Gastrocnemius medialis (tissue), 4 donors: ENCODE results near the gene NELFB. TPM values are rescaled to one million over a fixed set of nuclear protein-coding genes. Genes with fewer than 3 reads are reported as not detected.

Experiments
- ATAC-seq, 2 donors: fragments of 150-250 bp; one replicate each; pipeline ENCODE4 v1.9.1; 2016
- DNase-seq, 2 donors: peaks; one replicate each; pipeline ENCODE4 v3.0.0-alpha.2; 2019
- H3K27ac ChIP-seq, 4 donors: fragments of 200-600 bp; sonication (generic); 1 replicate in 1 of 4; 2 replicates in 3 of 4; pipeline ENCODE4 v1.5.1; 2016 to 2018; ENCODE audit warnings: mild to moderate bottlenecking in 2 of 4, moderate library complexity in 1 of 4
- H3K27me3 ChIP-seq, 3 donors: fragments of 200-600 bp; sonication (generic) in 2 of 3; 1 replicate in 1 of 3; 2 replicates in 2 of 3; pipeline versions ENCODE4 v1.5.1 to v1.6.0; 2016 to 2019; ENCODE audit warnings: mild to moderate bottlenecking in 1 of 3, moderate library complexity in 1 of 3
- H3K36me3 ChIP-seq, 2 donors: fragments of 200-600 bp; sonication (generic) in 1 of 2; one replicate each; pipeline ENCODE4 v1.5.1; 2017 to 2018
- H3K4me1 ChIP-seq, 2 donors: fragments of 200-600 bp; sonication (generic) in 1 of 2; one replicate each; pipeline ENCODE4 v1.5.1; 2016 to 2017; ENCODE audit warnings: mild to moderate bottlenecking in 2 of 2
- H3K4me3 ChIP-seq, 4 donors: fragments of 200-600 bp; sonication (generic) in 3 of 4; 1 replicate in 1 of 4; 2 replicates in 3 of 4; pipeline ENCODE4 v1.5.1; 2016 to 2019; ENCODE audit warnings: mild to moderate bottlenecking in 2 of 4
- H3K9me3 ChIP-seq, 3 donors: fragments of 200-600 bp; sonication (generic) in 2 of 3; 1 replicate in 1 of 3; 2 replicates in 2 of 3; pipeline ENCODE4 v1.5.1; 2016 to 2019
- POLR2A ChIP-seq, 2 donors: fragments of 450-650 bp; IDR thresholded peaks; one replicate each; pipeline ENCODE4 v1.6.1; 2017; ENCODE audit warnings: antibody characterized with exemption in 2 of 2, mild to moderate bottlenecking in 2 of 2, moderate library complexity in 2 of 2
- in situ Hi-C, 4 donors: fragments of 200-750 bp; cut with MboI; loops; one replicate each; pipeline versions ENCODE4 v1.15.0 to v1.8.0; 2017; ENCODE audit warnings: low sequenced_read_pairs in 4 of 4
- intact Hi-C: fragments of 100-400 bp; cut with DNase I; formaldehyde crosslinking; loops from one replicate; pipeline ENCODE4 v1.15.1; 2023; ENCODE audit warnings: low total_unique reads
- total RNA-seq, 4 donors: library from RNA; depleted of rRNA; stranded (reverse); fragments of >200 nt; gene quantifications; one replicate each; pipeline versions ENCODE4 v1.1.0 to v1.2.3, GENCODE V29; 2016
- TF ChIP-seq, protein P1 (sequence below), 5 experiments: fragments of 450-650 bp in 3 of 5; fragments of 200-600 bp in 2 of 5; sonication (generic) in 2 of 5; IDR thresholded peaks in 4 of 5; conservative IDR thresholded peaks in 1 of 5; 1 replicate in 4 of 5; 2 replicates in 1 of 5; pipeline ENCODE4 v1.5.1; 2016 to 2019; ENCODE audit warnings: antibody characterized with exemption in 5 of 5, mild to moderate bottlenecking in 3 of 5, moderate library complexity in 3 of 5

NELFB gene
- total RNA-seq, 4 donors from 2014 or later = 21.6 to 61.5 (median 39.4) TPM

DNA sequence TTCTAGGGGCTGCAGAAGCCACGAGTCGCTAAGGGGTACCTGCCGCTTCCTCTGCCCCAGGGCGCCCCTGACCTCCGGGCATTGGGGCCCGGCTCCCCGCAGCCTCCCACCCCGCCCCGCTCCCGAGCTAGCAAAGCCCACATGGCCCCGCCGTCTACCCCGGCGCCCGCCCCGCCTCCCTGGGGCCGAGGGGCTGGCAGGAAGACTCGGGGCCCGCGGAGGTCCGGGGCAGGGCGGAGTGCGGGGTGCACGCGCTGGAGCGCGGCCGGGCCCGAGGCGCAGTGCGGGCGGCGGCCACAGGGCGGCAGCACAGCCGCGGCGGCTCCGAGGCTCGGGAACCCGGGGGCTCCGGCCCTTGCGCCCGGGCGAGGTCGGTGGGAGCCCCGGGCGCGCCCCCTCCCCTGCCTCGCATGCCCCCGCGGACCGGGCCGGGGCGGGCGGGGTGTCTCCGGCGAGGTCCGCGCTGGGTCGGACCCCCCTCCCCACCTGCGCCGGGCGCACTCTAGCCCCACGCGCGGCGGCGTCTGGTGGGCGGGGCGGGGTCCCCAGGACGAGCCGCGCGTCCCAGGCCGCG is 40.2 kb downstream of the NELFB start:
- Histone ChIP-seq H3K27me3 (peaks cover 63 to 70% (median 69%) of the 10 kb centered on the region in 3 donors), H3K9me3 (no peaks in the 10 kb centered on the region), H3K36me3 (no peaks in the 10 kb centered on the region), H3K27ac (peak overlapping the region in 1 of 4 donors; percentile 81), H3K4me3 (peak overlapping the region in 2 of 4 donors; percentile 41 to 44), H3K4me1 (peaks cover 0 to 5% of the 10 kb centered on the region in 2 donors)
- in situ Hi-C loops (loop anchor here (10.0 to 25.0 kb wide), 2 partner anchors 109 to 117 kb away; partner anchors contain the start of genes EXD3 (in 3 of the 4) and NOXA1 (in 3 of the 4)), intact Hi-C loops (loop anchor here (2.0 kb wide), 1 partner anchor 111 kb away; no protein-coding TSS in a partner anchor)
- ATAC-seq (peak in 1 of 2 donors; percentile 49), DNase-seq (no peak)
- TF ChIP-seq POLR2A (IDR thresholded peaks at IDR 0.05) = no peak
- TF ChIP-seq, protein P1, sequence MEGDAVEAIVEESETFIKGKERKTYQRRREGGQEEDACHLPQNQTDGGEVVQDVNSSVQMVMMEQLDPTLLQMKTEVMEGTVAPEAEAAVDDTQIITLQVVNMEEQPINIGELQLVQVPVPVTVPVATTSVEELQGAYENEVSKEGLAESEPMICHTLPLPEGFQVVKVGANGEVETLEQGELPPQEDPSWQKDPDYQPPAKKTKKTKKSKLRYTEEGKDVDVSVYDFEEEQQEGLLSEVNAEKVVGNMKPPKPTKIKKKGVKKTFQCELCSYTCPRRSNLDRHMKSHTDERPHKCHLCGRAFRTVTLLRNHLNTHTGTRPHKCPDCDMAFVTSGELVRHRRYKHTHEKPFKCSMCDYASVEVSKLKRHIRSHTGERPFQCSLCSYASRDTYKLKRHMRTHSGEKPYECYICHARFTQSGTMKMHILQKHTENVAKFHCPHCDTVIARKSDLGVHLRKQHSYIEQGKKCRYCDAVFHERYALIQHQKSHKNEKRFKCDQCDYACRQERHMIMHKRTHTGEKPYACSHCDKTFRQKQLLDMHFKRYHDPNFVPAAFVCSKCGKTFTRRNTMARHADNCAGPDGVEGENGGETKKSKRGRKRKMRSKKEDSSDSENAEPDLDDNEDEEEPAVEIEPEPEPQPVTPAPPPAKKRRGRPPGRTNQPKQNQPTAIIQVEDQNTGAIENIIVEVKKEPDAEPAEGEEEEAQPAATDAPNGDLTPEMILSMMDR (IDR thresholded peaks at IDR 0.05 in 4 of 5, conservative IDR thresholded peaks at IDR 0.05 in 1 of 5) = peak in 4 of 5 experiments; percentile 69 to 90 (median 81)

DNA sequence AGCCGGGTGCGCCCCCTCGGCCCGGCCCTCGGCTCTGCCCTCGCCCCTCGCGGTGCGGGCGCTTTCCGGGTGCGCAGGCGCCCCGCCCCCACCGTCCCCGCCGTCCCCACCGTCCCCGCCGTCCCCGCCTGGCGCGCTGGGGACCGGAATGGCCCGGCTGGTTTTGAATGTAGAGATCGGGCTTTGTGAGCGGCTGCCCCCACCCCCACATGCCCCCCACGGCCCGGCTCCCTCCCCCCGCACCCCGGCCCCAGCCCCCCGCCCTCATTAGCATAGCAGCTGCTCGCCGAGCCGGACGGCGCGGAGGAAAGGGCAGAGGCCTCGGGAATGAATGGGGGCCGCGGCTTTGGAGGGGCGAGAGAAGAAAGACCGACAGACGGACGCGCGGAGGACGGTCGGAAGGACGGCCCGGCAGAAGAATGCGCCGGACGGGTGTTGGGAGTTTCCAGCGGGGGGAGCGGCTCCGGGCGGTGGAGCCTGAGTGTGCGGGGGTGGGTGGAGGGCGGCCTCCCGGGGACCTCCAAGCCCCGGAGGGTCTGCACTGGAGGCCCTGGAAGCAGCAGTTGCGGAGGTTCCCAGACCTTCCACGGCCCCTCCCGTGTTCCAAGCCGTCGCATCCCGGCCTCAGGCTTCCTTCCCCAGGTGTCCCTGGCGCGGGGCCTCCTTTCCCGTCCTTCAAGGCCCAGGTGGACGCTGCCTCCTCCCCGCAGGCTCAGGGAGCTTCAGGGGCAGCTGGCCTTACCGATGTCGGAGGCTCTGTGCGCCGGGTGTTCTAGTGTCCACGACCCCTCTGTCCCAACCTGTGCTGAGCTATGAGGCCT is 40.9 kb downstream of the NELFB start:
- ATAC-seq (no peak), DNase-seq (no peak)
- Histone ChIP-seq H3K4me1 (peaks cover 0 to 11% of the 10 kb centered on the region in 2 donors), H3K27ac (peak overlapping the region; percentile 70 to 81 (median 79)), H3K36me3 (no peaks in the 10 kb centered on the region), H3K4me3 (peak overlapping the region; percentile 23 to 44 (median 40)), H3K9me3 (no peaks in the 10 kb centered on the region), H3K27me3 (peaks cover 67 to 76% (median 76%) of the 10 kb centered on the region in 3 donors)
- intact Hi-C loops (loop anchor here (2.0 kb wide), 1 partner anchor 111 kb away; no protein-coding TSS in a partner anchor), in situ Hi-C loops (loop anchor here (10.0 to 25.0 kb wide), 2 partner anchors 109 to 116 kb away; partner anchors contain the start of genes EXD3 (in 3 of the 4) and NOXA1 (in 3 of the 4))
- no peak for TF ChIP-seq POLR2A (IDR thresholded peaks at IDR 0.05)
- TF ChIP-seq, protein P1 (IDR thresholded peaks at IDR 0.05 in 4 of 5, conservative IDR thresholded peaks at IDR 0.05 in 1 of 5) = no peak

DNA sequence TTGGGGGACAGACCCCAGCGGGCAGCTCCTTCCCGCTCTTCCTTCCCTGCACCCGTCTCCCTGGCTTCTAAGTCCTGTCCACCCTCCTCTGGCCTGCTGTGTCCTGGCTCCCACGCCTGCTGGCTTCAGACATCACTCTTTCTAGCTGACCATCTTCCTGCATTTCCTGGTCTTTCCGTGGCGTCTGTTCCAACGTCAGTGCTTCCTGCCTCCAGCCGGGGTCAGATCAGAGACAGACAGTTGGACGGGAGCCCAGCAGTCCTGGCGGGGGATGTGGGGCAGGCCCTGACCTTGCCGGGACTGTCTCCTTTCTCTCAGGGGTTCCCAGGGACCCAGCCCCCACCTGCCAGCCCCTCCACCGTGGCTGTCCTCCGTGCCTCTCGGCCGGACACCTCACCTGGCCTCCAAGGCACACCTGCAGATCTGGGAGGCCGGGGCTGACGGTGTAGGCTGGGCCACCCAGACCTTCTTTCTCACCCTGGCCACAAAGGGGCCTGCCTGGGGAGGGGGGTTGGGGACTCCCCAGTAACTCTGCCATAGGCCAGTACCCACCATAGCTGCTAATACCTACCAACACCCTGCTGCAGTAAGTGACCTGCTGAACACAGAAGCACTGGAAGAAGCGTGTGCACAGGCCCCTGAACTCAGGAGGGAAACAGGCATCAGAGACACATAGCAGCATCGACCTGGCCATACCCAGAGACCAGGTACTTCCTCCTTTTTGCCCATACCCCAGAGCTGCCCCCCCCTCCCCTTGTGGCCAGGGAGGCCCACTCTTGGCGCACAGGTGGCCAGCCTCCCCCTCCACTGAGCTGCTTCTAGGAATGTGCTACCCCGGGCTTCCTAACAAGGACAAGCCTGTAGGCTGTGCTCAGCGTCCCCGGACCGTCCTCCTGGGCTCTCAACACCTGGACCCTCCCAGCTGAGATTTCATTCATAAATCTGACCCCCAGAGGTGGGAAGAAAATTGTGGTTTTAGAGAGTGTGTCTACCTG is 41.8 kb downstream of the NELFB start:
- intact Hi-C loops = no loop called here
- Histone ChIP-seq H3K36me3 (no peaks in the 10 kb centered on the region), H3K4me3 (peak overlapping the region in 3 of 4 donors; percentile 36 to 44 (median 44)), H3K27me3 (peaks cover 69 to 76% (median 76%) of the 10 kb centered on the region in 3 donors), H3K4me1 (peaks cover 0 to 12% of the 10 kb centered on the region in 2 donors), H3K27ac (peak overlapping the region; percentile 70 to 81 (median 79)), H3K9me3 (no peaks in the 10 kb centered on the region)
- DNase-seq = no peak
- in situ Hi-C loops = loop anchor here (10.0 to 25.0 kb wide), 2 partner anchors 108 to 115 kb away; partner anchors contain the start of genes EXD3 (in 3 of the 4) and NOXA1 (in 3 of the 4)
- peak in 1 of 2 donors; percentile 30 for TF ChIP-seq POLR2A (IDR thresholded peaks at IDR 0.05)
- TF ChIP-seq, protein P1 (IDR thresholded peaks at IDR 0.05 in 4 of 5, conservative IDR thresholded peaks at IDR 0.05 in 1 of 5) = no peak
- peak; percentile 32 for ATAC-seq

DNA sequence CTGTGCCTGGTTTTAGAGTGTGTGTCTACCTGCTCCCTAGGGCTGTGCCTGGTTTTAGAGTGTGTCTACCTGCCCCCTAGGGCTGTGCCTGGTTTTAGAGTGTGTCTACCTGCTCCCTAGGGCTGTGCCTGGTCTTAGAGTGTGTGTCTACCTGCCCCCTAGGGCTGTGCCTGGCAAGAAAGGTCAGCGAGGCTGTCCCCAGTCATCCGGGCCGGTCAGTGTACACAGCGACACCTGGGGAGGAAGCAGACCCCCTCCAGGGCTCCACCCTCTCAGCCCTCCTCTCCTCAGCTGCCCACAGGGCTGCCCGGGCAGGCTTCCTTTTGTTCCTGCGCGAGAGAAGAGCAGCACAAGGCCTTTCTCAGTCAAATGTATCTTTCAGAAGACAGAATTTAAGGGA is 42.8 kb downstream of the NELFB start:
- H3K27me3 ChIP-seq = peaks cover 67 to 70% (median 69%) of the 10 kb centered on the region in 3 donors
- peaks cover 0 to 12% of the 10 kb centered on the region in 2 donors for H3K4me1 ChIP-seq
- TF ChIP-seq POLR2A (IDR thresholded peaks at IDR 0.05) = no peak
- TF ChIP-seq, protein P1 (IDR thresholded peaks at IDR 0.05 in 4 of 5, conservative IDR thresholded peaks at IDR 0.05 in 1 of 5) = no peak
- DNase-seq (no peak), ATAC-seq (no peak)
- intact Hi-C loops (no loop called here), in situ Hi-C loops (loop anchor here (10.0 to 25.0 kb wide), 2 partner anchors 107 to 114 kb away; partner anchors contain the start of genes EXD3 (in 3 of the 4) and NOXA1 (in 3 of the 4))
- H3K4me3 ChIP-seq = no peak overlapping the region
- H3K9me3 ChIP-seq = no peaks in the 10 kb centered on the region
- H3K27ac ChIP-seq = peak overlapping the region; percentile 24 to 81 (median 79)
- no peaks in the 10 kb centered on the region for H3K36me3 ChIP-seq
